HL-60 (cell line): ENCODE data around the gene LMF1.
"Not testable (repeated sequence)": the region's sequence is repeated elsewhere in the genome, so short reads cannot be mapped to it uniquely, and the experiment has no call there.

Source experiments
- DNase-seq, 2 experiments: peaks; one replicate each; pipeline ENCODE4 v3.0.0-alpha.2; 2010 to 2020; ENCODE audit warnings: low read depth in 1 of 2, low spot score in 1 of 2
- H3K27ac ChIP-seq: fragments of 250-450 bp; sonication (Bioruptor Pico); replicated peaks from 2 replicates; pipeline ENCODE4 v1.5.1; 2020; ENCODE audit warnings: mild to moderate bottlenecking, moderate library complexity
- H3K27me3 ChIP-seq: fragments of 250-450 bp; sonication (Bioruptor Pico); 2 replicates; pipeline ENCODE4 v1.5.1; 2021; ENCODE audit warnings: mild to moderate bottlenecking, moderate library complexity; ENCODE audit not compliant: insufficient read depth, poor library complexity, severe bottlenecking
- H3K4me3 ChIP-seq: replicated peaks from 2 replicates; pipeline ENCODE4 v1.5.1; 2011; ENCODE audit warnings: mild to moderate bottlenecking, control low read depth, low read length; ENCODE audit not compliant: insufficient read depth
- GABPA ChIP-seq: IDR thresholded peaks from 2 replicates; pipeline ENCODE4 v1.6.1; 2012; ENCODE audit warnings: low read depth
- POLR2AphosphoS5 ChIP-seq: IDR thresholded peaks from 2 replicates; pipeline ENCODE4 v1.6.1; 2012; ENCODE audit warnings: low read depth
- SPI1 ChIP-seq: IDR thresholded peaks from 2 replicates; pipeline ENCODE4 v1.6.1; 2012; ENCODE audit warnings: low read depth, mild to moderate bottlenecking, borderline replicate concordance
- TF ChIP-seq, protein P1 (sequence below): IDR thresholded peaks from one replicate; pipeline ENCODE4 v1.5.1; 2011; ENCODE audit warnings: low read length, control low read depth, inconsistent platforms; ENCODE audit not compliant: insufficient read depth
- TF ChIP-seq, protein P2 (sequence below): IDR thresholded peaks from 2 replicates; pipeline ENCODE4 v1.6.1; 2012; ENCODE audit warnings: low read depth; ENCODE audit not compliant: insufficient replicate concordance

Gene LMF1

DNA sequence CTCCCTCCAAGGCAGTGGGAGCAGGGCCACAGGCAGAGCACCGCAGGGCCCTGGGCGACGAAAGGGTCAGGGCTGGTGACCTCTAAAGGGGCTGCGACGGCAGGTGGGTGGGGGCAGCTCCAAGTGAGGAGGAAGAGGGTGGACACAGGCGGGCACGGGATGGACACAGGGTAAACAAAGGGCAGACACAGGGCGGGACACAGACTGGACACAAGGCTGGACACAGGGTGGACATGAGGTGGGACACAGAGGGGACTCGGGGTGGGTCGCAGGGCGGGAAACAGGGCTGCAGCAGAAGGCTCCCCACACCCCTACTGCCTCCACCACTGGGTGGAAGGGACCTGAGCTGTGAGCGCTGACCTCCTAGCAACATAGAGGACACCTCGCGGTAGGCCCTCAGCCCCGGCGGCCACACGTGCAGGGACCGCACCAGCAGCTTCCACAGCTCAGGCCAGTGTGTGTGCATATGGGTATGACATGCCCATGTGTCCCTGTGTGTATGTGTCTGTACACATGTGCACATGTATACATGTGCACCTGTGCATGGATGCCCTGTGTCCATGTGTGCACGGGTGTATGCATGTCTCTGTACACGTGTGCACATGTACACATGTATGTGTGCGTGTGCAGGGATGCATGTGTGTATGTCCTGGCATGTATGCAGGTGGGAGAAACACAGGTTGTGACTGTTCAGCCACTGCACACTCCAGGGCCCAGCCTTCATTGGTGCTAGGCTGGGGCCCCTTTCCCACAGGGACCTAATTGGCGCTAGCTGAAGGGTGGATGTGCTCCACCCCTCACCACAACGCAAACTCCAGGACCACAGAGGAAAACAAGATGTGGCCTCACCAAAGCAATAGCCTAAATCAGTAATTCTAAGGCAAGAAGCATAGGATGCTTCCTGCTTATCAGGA is 7.6 kb downstream of the LMF1 start:
- Histone ChIP-seq H3K27ac (no peak overlapping the region), H3K4me3 (no peak overlapping the region), H3K27me3 (no peaks in the 10 kb centered on the region)
- TF ChIP-seq GABPA (no peak), SPI1 (no peak), POLR2AphosphoS5 (no peak)
- TF ChIP-seq, protein P1, sequence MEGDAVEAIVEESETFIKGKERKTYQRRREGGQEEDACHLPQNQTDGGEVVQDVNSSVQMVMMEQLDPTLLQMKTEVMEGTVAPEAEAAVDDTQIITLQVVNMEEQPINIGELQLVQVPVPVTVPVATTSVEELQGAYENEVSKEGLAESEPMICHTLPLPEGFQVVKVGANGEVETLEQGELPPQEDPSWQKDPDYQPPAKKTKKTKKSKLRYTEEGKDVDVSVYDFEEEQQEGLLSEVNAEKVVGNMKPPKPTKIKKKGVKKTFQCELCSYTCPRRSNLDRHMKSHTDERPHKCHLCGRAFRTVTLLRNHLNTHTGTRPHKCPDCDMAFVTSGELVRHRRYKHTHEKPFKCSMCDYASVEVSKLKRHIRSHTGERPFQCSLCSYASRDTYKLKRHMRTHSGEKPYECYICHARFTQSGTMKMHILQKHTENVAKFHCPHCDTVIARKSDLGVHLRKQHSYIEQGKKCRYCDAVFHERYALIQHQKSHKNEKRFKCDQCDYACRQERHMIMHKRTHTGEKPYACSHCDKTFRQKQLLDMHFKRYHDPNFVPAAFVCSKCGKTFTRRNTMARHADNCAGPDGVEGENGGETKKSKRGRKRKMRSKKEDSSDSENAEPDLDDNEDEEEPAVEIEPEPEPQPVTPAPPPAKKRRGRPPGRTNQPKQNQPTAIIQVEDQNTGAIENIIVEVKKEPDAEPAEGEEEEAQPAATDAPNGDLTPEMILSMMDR = no peak
- TF ChIP-seq, protein P2, sequence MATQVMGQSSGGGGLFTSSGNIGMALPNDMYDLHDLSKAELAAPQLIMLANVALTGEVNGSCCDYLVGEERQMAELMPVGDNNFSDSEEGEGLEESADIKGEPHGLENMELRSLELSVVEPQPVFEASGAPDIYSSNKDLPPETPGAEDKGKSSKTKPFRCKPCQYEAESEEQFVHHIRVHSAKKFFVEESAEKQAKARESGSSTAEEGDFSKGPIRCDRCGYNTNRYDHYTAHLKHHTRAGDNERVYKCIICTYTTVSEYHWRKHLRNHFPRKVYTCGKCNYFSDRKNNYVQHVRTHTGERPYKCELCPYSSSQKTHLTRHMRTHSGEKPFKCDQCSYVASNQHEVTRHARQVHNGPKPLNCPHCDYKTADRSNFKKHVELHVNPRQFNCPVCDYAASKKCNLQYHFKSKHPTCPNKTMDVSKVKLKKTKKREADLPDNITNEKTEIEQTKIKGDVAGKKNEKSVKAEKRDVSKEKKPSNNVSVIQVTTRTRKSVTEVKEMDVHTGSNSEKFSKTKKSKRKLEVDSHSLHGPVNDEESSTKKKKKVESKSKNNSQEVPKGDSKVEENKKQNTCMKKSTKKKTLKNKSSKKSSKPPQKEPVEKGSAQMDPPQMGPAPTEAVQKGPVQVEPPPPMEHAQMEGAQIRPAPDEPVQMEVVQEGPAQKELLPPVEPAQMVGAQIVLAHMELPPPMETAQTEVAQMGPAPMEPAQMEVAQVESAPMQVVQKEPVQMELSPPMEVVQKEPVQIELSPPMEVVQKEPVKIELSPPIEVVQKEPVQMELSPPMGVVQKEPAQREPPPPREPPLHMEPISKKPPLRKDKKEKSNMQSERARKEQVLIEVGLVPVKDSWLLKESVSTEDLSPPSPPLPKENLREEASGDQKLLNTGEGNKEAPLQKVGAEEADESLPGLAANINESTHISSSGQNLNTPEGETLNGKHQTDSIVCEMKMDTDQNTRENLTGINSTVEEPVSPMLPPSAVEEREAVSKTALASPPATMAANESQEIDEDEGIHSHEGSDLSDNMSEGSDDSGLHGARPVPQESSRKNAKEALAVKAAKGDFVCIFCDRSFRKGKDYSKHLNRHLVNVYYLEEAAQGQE = no peak
- no peak for DNase-seq

DNA sequence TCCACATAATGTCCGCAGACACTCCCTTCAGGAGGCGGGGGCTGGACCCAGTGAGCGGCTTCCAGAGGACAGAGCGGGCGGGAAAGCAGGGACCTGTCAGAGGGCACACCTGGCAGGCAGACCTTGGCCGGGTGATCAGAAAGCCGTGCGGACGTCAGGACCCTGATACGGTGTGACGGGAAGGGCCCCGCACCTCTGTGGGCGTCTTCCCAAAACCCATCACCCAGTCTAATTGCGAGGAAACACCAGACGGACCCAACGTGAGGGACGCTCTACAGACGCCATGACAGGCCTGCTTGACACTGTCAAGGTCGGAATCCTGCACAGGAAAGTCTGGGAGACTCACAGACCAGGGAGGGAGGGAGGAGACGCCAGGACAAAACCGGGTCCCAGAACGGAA is 8.4 kb downstream of the LMF1 start:
- no peak for TF ChIP-seq GABPA
- no peak for TF ChIP-seq SPI1
- no peak for TF ChIP-seq POLR2AphosphoS5
- TF ChIP-seq, protein P1 = no peak
- TF ChIP-seq, protein P2 = no peak
- no peak overlapping the region for H3K4me3 ChIP-seq
- DNase-seq = no peak
- no peak overlapping the region for H3K27ac ChIP-seq
- H3K27me3 ChIP-seq = no peaks in the 10 kb centered on the region

DNA sequence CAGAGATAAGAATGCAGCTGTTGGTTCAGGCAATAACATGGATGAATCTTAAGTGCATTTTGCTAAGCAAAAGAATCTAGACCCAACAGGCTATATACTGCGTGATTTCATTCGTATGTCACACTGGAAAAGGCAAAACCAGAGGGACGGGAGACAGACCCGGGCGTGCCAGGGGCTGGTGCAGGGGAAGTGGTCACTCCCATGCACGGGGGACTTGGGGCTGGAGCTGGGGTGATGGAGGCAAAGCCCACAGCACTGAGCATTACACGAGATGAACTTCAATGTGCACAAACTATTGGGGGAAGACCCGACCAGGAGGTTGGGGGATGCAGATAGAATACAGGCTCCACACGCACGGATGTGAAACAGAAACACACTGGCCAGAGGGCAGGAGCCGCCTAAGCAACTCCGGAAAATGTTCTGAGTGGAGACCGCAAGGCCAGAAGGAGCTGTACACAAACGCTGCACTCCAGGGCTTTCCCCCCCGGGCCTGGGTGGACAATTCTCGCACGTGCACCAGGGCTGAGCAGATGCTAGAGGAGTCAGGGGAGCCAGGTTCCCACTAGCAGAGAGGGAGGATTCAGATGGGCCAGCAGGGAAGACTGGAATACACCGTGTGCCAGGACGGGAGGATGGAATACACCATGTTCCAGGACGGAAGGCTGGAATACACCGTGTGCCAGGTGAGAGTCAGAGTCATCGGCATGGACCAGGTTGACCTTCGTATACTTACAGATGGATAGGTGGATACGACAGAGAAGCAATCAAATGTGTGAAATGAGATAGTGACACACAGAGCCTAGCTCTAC is 11.3 kb downstream of the LMF1 start:
- H3K27me3 ChIP-seq = no peaks in the 10 kb centered on the region
- TF ChIP-seq, protein P1 = no peak
- TF ChIP-seq, protein P2 = no peak
- no peak for TF ChIP-seq GABPA
- no peak for TF ChIP-seq POLR2AphosphoS5
- TF ChIP-seq SPI1 = no peak
- H3K4me3 ChIP-seq = no peak overlapping the region
- no peak overlapping the region for H3K27ac ChIP-seq
- no peak for DNase-seq

DNA sequence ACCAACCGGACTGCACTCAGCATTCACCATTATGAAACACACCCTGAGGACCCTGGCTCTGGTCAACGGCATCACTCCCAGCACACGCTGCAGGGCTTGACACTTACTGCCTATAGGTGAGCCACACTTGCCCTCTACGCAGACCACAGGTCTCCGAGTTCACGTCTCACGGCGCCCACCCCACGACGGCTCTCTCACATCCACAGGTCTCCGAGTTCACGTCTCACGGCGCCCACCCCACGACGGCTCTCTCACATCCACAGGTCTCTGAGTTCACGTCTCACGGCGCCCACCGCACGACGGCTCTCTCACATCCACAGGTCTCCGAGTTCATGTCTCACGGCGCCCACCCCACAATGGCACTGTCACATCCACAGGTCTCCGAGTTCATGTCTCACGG is 15.0 kb downstream of the LMF1 start:
- H3K27ac ChIP-seq, H3K27me3 ChIP-seq, H3K4me3 ChIP-seq, DNase-seq: not testable (repeated sequence)

DNA sequence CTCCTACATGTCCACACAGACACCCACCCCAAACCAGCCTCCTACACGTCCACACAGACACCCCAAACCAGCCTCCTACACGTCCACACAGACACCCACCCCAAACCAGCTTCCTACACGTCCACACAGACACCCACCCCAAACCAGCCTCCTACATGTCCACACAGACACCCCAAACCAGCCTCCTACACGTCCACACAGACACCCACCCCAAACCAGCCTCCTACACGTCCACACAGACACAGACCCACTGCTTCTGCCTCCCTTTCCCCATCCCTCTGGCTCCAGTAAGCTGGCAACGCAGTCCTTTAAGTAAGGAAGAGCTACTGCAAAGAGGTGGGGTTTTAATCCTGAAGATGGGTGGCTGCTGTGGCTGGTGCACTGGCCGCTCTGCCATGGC is 17.0 kb downstream of the LMF1 start:
- not testable (repeated sequence) for H3K27ac ChIP-seq, H3K4me3 ChIP-seq, H3K27me3 ChIP-seq, DNase-seq
